ENCODE data around the gene DOP1B.
"Not testable (repeated sequence)": the region's sequence is repeated elsewhere in the genome, so short reads cannot be mapped to it uniquely, and the experiment has no call there.

DOP1B gene

GRCh38 chr21:36193200-36193599, 36.6 kb downstream of the DOP1B start:
- in situ Hi-C loops (cut with MboI; ENCODE audit: low pct_unique_long_range_greater_than_20kb, low sequenced_read_pairs) = no loop called here
- no peak for DNase-seq

- no peak for DNase-seq
- in situ Hi-C loops (cut with MboI; ENCODE audit: low pct_unique_long_range_greater_than_20kb, low sequenced_read_pairs) = no loop called here
These were observed 37.4 kb downstream of the DOP1B start for GRCh38 chr21:36194024-36194423.

- in situ Hi-C loops (cut with MboI; ENCODE audit: low pct_unique_long_range_greater_than_20kb, low sequenced_read_pairs) = no loop called here
These were observed 39.0 kb downstream of the DOP1B start for GRCh38 chr21:36195613-36196012.

GRCh38 chr21:36199021-36199420, 42.4 kb downstream of the DOP1B start:
- no peak for DNase-seq
- in situ Hi-C loops (cut with MboI; ENCODE audit: low pct_unique_long_range_greater_than_20kb, low sequenced_read_pairs) = no loop called here

More at GRCh38 chr21:36195613-36196012, 39.0 kb downstream of the DOP1B start:
- no peak for DNase-seq

GRCh38 chr21:36199575-36199974, 43.0 kb downstream of the DOP1B start:
- in situ Hi-C loops (cut with MboI; ENCODE audit: low pct_unique_long_range_greater_than_20kb, low sequenced_read_pairs); DNase-seq: not testable (repeated sequence)

- no peak for DNase-seq
- in situ Hi-C loops (cut with MboI; ENCODE audit: low pct_unique_long_range_greater_than_20kb, low sequenced_read_pairs) = no loop called here
These were observed 43.5 kb downstream of the DOP1B start for GRCh38 chr21:36200081-36200561.

- no peak for DNase-seq
- in situ Hi-C loops (cut with MboI; ENCODE audit: low pct_unique_long_range_greater_than_20kb, low sequenced_read_pairs) = no loop called here
These were observed 46.3 kb downstream of the DOP1B start for GRCh38 chr21:36202726-36203602.

GRCh38 chr21:36203603-36203889, 46.9 kb downstream of the DOP1B start:
- no peak for DNase-seq
- in situ Hi-C loops (cut with MboI; ENCODE audit: low pct_unique_long_range_greater_than_20kb, low sequenced_read_pairs) = no loop called here

GRCh38 chr21:36204980-36205379, 48.4 kb downstream of the DOP1B start:
- in situ Hi-C loops (cut with MboI; ENCODE audit: low pct_unique_long_range_greater_than_20kb, low sequenced_read_pairs) = no loop called here
- no peak for DNase-seq

- in situ Hi-C loops (cut with MboI; ENCODE audit: low pct_unique_long_range_greater_than_20kb, low sequenced_read_pairs) = no loop called here
- DNase-seq = no peak
These were observed 49.3 kb downstream of the DOP1B start for GRCh38 chr21:36205962-36206361.

All from KBM-7 (cell line).